Neuronal stem cell (in vitro differentiated cells): ENCODE measurements around the gene H19. TPM values are rescaled to one million over a fixed set of nuclear protein-coding genes. Genes with fewer than 3 reads are reported as not detected.

ENCODE experiments used
- DNase-seq: peaks from one replicate; pipeline ENCODE4 v3.0.0-alpha.2; 2013; ENCODE audit warnings: low spot score
- H2AFZ ChIP-seq: one replicate; pipeline ENCODE4 v1.6.1; 2013; ENCODE audit warnings: mild to moderate bottlenecking, low read length, inconsistent platforms
- H2AK5ac ChIP-seq: 2 replicates; pipeline ENCODE4 v1.6.1; 2013; ENCODE audit warnings: low read depth, mild to moderate bottlenecking, inconsistent platforms, low read length, moderate library complexity, mixed read lengths
- H2BK120ac ChIP-seq: 2 replicates; pipeline ENCODE4 v1.6.1; 2013; ENCODE audit warnings: low read depth, mild to moderate bottlenecking, inconsistent platforms, low read length, moderate library complexity, mixed read lengths
- H2BK12ac ChIP-seq: one replicate; pipeline ENCODE4 v1.6.1; 2013; ENCODE audit warnings: low read length, inconsistent platforms
- H2BK15ac ChIP-seq: 2 replicates; pipeline ENCODE4 v1.6.1; 2013; ENCODE audit warnings: mild to moderate bottlenecking, low read length, inconsistent platforms, mixed read lengths
- H2BK5ac ChIP-seq: one replicate; pipeline ENCODE4 v1.6.1; 2013; ENCODE audit warnings: inconsistent platforms, mild to moderate bottlenecking, low read length, moderate library complexity
- H3K14ac ChIP-seq: one replicate; pipeline ENCODE4 v1.6.1; 2013; ENCODE audit warnings: low read length, inconsistent platforms
- H3K18ac ChIP-seq: 2 replicates; pipeline ENCODE4 v1.6.1; 2013; ENCODE audit warnings: low read length, inconsistent platforms
- H3K23ac ChIP-seq: 2 replicates; pipeline ENCODE4 v1.6.1; 2013; ENCODE audit warnings: low read depth, mild to moderate bottlenecking, mixed read lengths, low read length, inconsistent platforms; ENCODE audit not compliant: poor library complexity
- H3K27ac ChIP-seq: replicated peaks from 3 replicates; pipeline ENCODE4 v1.5.1; 2013; ENCODE audit warnings: low read length, inconsistent platforms
- H3K27me3 ChIP-seq, 3 experiments: 2 replicates each; pipeline ENCODE4 v1.6.1; 2013; ENCODE audit warnings: low read length in 3 of 3, mild to moderate bottlenecking in 2 of 3, inconsistent platforms in 1 of 3, low read depth in 1 of 3, mixed read lengths in 1 of 3, moderate library complexity in 1 of 3; ENCODE audit not compliant: control insufficient read depth in 3 of 3, insufficient read depth in 3 of 3
- H3K36me3 ChIP-seq, 2 donors: replicated peaks in 1 of 2; 2 replicates each; pipeline ENCODE4 v1.6.1; 2013; ENCODE audit warnings: low read length in 2 of 2; ENCODE audit not compliant: control insufficient read depth in 2 of 2, insufficient read depth in 2 of 2
- H3K4ac ChIP-seq: 2 replicates; pipeline ENCODE4 v1.6.1; 2013; ENCODE audit warnings: inconsistent platforms, mild to moderate bottlenecking, low read length, moderate library complexity
- H3K4me1 ChIP-seq, 2 donors: 1 replicate in 1 of 2; 2 replicates in 1 of 2; pipeline ENCODE4 v1.6.1; 2013; ENCODE audit warnings: low read length in 2 of 2, low read depth in 1 of 2; ENCODE audit not compliant: control insufficient read depth in 2 of 2, insufficient read depth in 1 of 2
- H3K4me2 ChIP-seq: one replicate; pipeline ENCODE4 v1.6.1; 2013; ENCODE audit warnings: mild to moderate bottlenecking, low read length, inconsistent platforms; ENCODE audit not compliant: insufficient read depth, poor library complexity, severe bottlenecking
- H3K4me3 ChIP-seq, 2 donors: 2 replicates each; pipeline ENCODE4 v1.5.1; 2013; ENCODE audit warnings: low read length in 2 of 2, mild to moderate bottlenecking in 2 of 2, inconsistent platforms in 1 of 2, moderate library complexity in 1 of 2
- H3K79me1 ChIP-seq: one replicate; pipeline ENCODE4 v1.6.1; 2013; ENCODE audit warnings: low read depth, mild to moderate bottlenecking, inconsistent platforms, low read length, moderate library complexity
- H3K9ac ChIP-seq: one replicate; pipeline ENCODE4 v1.6.1; 2013; ENCODE audit warnings: mild to moderate bottlenecking, low read depth, low read length, inconsistent platforms; ENCODE audit not compliant: poor library complexity
- H3K9me3 ChIP-seq, 2 donors: replicated peaks in 1 of 2; 2 replicates each; pipeline versions ENCODE3 to v1.6.1; 2013; ENCODE audit warnings: low read length in 2 of 2, mild to moderate bottlenecking in 2 of 2, inconsistent platforms in 1 of 2, low read depth in 1 of 2, mixed read lengths in 1 of 2, moderate library complexity in 1 of 2; ENCODE audit not compliant: control insufficient read depth in 2 of 2, insufficient read depth in 1 of 2
- H4K8ac ChIP-seq: one replicate; pipeline ENCODE4 v1.6.1; 2013; ENCODE audit warnings: low read depth, mild to moderate bottlenecking, inconsistent platforms, low read length, moderate library complexity
- H4K91ac ChIP-seq: one replicate; pipeline ENCODE4 v1.6.1; 2013; ENCODE audit warnings: low read length, low read depth, mild to moderate bottlenecking, inconsistent platforms; ENCODE audit not compliant: poor library complexity
- WGBS, 2 donors: extraction: QIAGEN DNeasy Blood & Tissue Kit; methylation state at CpG; one replicate each; pipeline ENCODE4 v1.1.7; 2013; ENCODE audit warnings: missing lambda C conversion rate in 2 of 2, mixed read lengths in 1 of 2; ENCODE audit not compliant: insufficient read length in 2 of 2, insufficient replicate concordance in 1 of 2; ENCODE audit errors: extremely low coverage in 2 of 2; 5-methylcytosine and 5-hydroxymethylcytosine counted together
- small RNA-seq: library from polyadenylated mRNA; stranded (forward); fragments of <200 nt; extraction: miRNeasy Mini kit (QIAGEN cat#:217004); gene quantifications from one replicate; pipeline ENCODE3, GENCODE V24; 2013; ENCODE audit not compliant: insufficient read depth

Gene H19

GRCh38 chr11:1946812-1947484, 50.7 kb downstream of the H19 start, which contains the start of gene MRPL23:
MRPL23 (plus strand) TSS chr11:1947332; CDS start chr11:1947363, 31 bp downstream.
- H3K4me2 ChIP-seq, result no peak within 1 kb of the TSS
- no peak within 1 kb of the TSS for H3K23ac ChIP-seq
- H3K18ac ChIP-seq, result no peak within 1 kb of the TSS
- no peak within 1 kb of the TSS for H4K91ac ChIP-seq
- no peaks in the 10 kb centered on the region for H3K79me1 ChIP-seq
- no peak within 1 kb of the TSS for H3K27ac ChIP-seq
- H2BK15ac ChIP-seq, result no peak within 1 kb of the TSS
- no peak within 1 kb of the TSS for H3K14ac ChIP-seq
- H3K4ac ChIP-seq, result no peak within 1 kb of the TSS
- DNase-seq, result no peak
- H2BK12ac ChIP-seq, result no peak within 1 kb of the TSS
- H3K36me3 ChIP-seq, result no peaks in the 10 kb centered on the region
- no peak within 1 kb of the TSS for H2AFZ ChIP-seq
- H3K9me3 ChIP-seq, result no peaks in the 10 kb centered on the region
- H2AK5ac ChIP-seq, result no peak within 1 kb of the TSS
- no peak within 1 kb of the TSS for H3K9ac ChIP-seq
- no peak within 1 kb of the TSS for H2BK5ac ChIP-seq
- H3K4me1 ChIP-seq, result peaks cover 4 to 6% of the 10 kb centered on the region in 2 donors
- H4K8ac ChIP-seq, result no peak within 1 kb of the TSS
- no CpG with 5 or more reads among the region's 85 CpGs for WGBS, 2 donors
- no peak within 1 kb of the TSS for H2BK120ac ChIP-seq
- H3K27me3 ChIP-seq, result peaks cover 0 to 2% (median 0%) of the 10 kb centered on the region in 3 experiments
- H3K4me3 ChIP-seq, result no peak within 1 kb of the TSS

Small RNA genes lying within 50 kb of the gene (small RNA-seq; reads per million reads assigned to genes)
- gene RF01972 (not detected), gene RF01973 (not detected)
